ENCODE results near the gene NDUFA7.

NDUFA7 gene

GRCh38 chr19:8321067-8321985, at the start of gene NDUFA7, which contains the start of gene RPS28:
Gene NDUFA7 (minus strand): TSS chr19:8321375. CDS start chr19:8321358, 17 bp downstream.
Gene RPS28 (plus strand): TSS chr19:8321496. CDS start chr19:8321531, 35 bp downstream.
- peak within 1 kb of the TSS; percentile 98 to 100 (median 99) for H3K4me3 Mint-ChIP-seq
- TF ChIP-seq CTCF (IDR thresholded peaks at IDR 0.05; ENCODE audit: unreplicated experiment in 3 of 3) = no peak
- peaks cover 6% of the 10 kb centered on the region for H3K36me3 Mint-ChIP-seq (ENCODE audit: low read depth)
- H3K9me3 Mint-ChIP-seq = no peaks in the 10 kb centered on the region
- peak within 1 kb of the TSS; percentile 93 to 96 (median 94) for H3K27ac Mint-ChIP-seq
- no peaks in the 10 kb centered on the region for H3K27me3 Mint-ChIP-seq (ENCODE audit: low read depth)
- peaks cover 18% of the 10 kb centered on the region for H3K4me1 Mint-ChIP-seq

- H3K4me3 Mint-ChIP-seq = no peak overlapping the region
- TF ChIP-seq CTCF (IDR thresholded peaks at IDR 0.05; ENCODE audit: unreplicated experiment in 3 of 3) = no peak
- H3K4me1 Mint-ChIP-seq = peaks cover 31% of the 10 kb centered on the region
- no peaks in the 10 kb centered on the region for H3K9me3 Mint-ChIP-seq
- no peaks in the 10 kb centered on the region for H3K27me3 Mint-ChIP-seq (ENCODE audit: low read depth)
- H3K36me3 Mint-ChIP-seq (ENCODE audit: low read depth) = peaks cover 38% of the 10 kb centered on the region
- H3K27ac Mint-ChIP-seq = peak overlapping the region; percentile 37 to 84 (median 80)
These were observed 49.2 kb upstream of the NDUFA7 start for GRCh38 chr19:8370176-8371010.

- TF ChIP-seq CTCF (IDR thresholded peaks at IDR 0.05; ENCODE audit: unreplicated experiment in 3 of 3) = no peak
- Mint-ChIP-seq H3K36me3 (ENCODE audit: low read depth) (peaks cover 22% of the 10 kb centered on the region), H3K27ac (peak overlapping the region; percentile 99 to 100 (median 99))
These were observed 46.3 kb upstream of the NDUFA7 start for GRCh38 chr19:8367327-8368001.

GRCh38 chr19:8366961-8367326, 45.8 kb upstream of the NDUFA7 start:
- Mint-ChIP-seq H3K36me3 (ENCODE audit: low read depth) (peaks cover 22% of the 10 kb centered on the region), H3K9me3 (no peaks in the 10 kb centered on the region), H3K27me3 (ENCODE audit: low read depth) (no peaks in the 10 kb centered on the region), H3K4me3 (peak overlapping the region; percentile 75 to 91 (median 84)), H3K27ac (peak overlapping the region; percentile 99 to 100 (median 99)), H3K4me1 (peaks cover 46% of the 10 kb centered on the region)
- no peak for TF ChIP-seq CTCF (IDR thresholded peaks at IDR 0.05; ENCODE audit: unreplicated experiment in 3 of 3)

More at GRCh38 chr19:8367327-8368001, 46.3 kb upstream of the NDUFA7 start:
- Mint-ChIP-seq H3K4me1 (peaks cover 41% of the 10 kb centered on the region), H3K27me3 (ENCODE audit: low read depth) (no peaks in the 10 kb centered on the region), H3K9me3 (no peaks in the 10 kb centered on the region), H3K4me3 (peak overlapping the region; percentile 75 to 91 (median 84))

- Mint-ChIP-seq H3K9me3 (no peaks in the 10 kb centered on the region), H3K4me3 (peak overlapping the region; percentile 75 to 91 (median 84)), H3K27me3 (ENCODE audit: low read depth) (no peaks in the 10 kb centered on the region), H3K4me1 (peaks cover 51% of the 10 kb centered on the region), H3K27ac (peak overlapping the region; percentile 99 to 100 (median 99)), H3K36me3 (ENCODE audit: low read depth) (peaks cover 18% of the 10 kb centered on the region)
- TF ChIP-seq CTCF (IDR thresholded peaks at IDR 0.05; ENCODE audit: unreplicated experiment in 3 of 3) = no peak
These were observed 45.0 kb upstream of the NDUFA7 start for GRCh38 chr19:8366121-8366581.
